NCI-H748 treated with DMSO at 0.1 percent for 48 hours (cell line): ENCODE measurements around the gene TPSG1.
"Not testable (repeated sequence)": the region's sequence is repeated elsewhere in the genome, so short reads cannot be mapped to it uniquely, and the experiment has no call there.

Experiments
- DNase-seq: peaks from one replicate; lab custom pipeline; 2025; lab: John Stamatoyannopoulos, UW

TPSG1 gene

GRCh38 chr16:1215574-1216295, 9.3 kb downstream of the TPSG1 start:
- no peak for DNase-seq

DNA sequence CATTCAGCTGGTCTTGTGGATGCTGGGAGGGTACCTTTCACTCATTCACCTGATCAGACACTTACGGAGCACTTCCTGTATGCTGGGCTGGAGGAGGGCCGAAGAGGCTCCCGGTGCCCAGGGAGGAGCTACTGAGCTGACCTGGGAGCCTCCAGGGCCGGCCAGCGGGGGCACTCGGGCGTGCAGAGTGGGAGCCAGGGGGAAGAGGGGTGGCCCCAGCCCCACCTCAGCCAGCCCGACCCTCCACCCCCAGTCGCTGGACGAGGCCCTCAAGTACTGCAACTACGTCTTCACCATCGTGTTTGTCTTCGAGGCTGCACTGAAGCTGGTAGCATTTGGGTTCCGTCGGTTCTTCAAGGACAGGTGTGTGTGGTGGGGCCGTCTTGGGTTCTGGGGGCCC, 10.3 kb downstream of the TPSG1 start:
- DNase-seq, result no peak

- no peak for DNase-seq
Measured at GRCh38 chr16:1213796-1214372, 11.2 kb downstream of the TPSG1 start.

GRCh38 chr16:1213231-1213630, 11.8 kb downstream of the TPSG1 start:
- DNase-seq, result no peak

- DNase-seq, result no peak
Measured at GRCh38 chr16:1212616-1213194, 12.4 kb downstream of the TPSG1 start.

DNA sequence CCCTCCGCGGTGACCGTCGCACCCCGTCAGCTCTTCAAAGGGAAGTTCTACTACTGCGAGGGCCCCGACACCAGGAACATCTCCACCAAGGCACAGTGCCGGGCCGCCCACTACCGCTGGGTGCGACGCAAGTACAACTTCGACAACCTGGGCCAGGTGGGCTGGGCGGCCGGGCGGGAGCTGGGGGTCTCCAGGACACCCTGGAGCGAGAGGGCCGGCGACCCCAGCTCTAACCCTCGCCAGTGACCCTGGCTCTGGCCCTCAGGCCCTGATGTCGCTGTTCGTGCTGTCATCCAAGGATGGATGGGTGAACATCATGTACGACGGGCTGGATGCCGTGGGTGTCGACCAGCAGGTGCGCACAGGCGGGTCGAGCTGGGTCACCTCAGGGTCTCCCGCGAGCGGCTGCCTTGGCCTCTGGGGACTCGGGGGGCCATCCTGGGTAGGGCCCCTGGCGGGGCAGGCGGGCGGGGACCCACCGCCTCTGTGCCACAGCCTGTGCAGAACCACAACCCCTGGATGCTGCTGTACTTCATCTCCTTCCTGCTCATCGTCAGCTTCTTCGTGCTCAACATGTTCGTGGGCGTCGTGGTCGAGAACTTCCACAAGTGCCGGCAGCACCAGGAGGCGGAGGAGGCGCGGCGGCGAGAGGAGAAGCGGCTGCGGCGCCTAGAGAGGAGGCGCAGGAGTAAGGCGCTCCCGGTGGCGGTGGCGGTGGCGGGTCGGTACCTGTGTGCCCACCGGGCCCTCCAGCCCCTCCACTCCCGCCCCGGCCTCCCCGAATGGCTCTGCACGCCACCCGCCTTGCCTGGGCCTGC, 13.4 kb downstream of the TPSG1 start:
- no peak for DNase-seq

DNA sequence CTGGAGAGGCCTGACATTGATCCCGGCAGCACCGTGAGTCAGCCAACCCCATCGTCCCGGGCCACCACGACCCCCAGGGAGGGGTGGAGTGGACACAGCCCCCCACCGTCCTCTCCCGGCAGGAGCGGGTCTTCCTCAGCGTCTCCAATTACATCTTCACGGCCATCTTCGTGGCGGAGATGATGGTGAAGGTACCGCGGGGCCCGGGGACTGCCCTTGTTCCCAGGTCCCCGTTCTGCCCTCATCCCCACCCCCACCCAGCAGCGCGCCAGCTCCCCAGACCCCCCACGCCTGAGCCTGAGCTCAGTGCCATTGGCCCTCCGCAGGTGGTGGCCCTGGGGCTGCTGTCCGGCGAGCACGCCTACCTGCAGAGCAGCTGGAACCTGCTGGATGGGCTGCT, 14.6 kb downstream of the TPSG1 start:
- no peak for DNase-seq

DNA sequence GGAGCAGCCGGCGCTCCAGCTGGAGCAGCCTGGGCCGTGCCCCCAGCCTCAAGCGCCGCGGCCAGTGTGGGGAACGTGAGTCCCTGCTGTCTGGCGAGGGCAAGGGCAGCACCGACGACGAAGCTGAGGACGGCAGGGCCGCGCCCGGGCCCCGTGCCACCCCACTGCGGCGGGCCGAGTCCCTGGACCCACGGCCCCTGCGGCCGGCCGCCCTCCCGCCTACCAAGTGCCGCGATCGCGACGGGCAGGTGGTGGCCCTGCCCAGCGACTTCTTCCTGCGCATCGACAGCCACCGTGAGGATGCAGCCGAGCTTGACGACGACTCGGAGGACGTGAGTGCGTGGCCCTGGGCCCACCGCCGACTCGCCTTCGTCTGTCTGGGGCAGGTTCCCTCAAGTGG, 16.0 kb downstream of the TPSG1 start:
- no peak for DNase-seq

DNA sequence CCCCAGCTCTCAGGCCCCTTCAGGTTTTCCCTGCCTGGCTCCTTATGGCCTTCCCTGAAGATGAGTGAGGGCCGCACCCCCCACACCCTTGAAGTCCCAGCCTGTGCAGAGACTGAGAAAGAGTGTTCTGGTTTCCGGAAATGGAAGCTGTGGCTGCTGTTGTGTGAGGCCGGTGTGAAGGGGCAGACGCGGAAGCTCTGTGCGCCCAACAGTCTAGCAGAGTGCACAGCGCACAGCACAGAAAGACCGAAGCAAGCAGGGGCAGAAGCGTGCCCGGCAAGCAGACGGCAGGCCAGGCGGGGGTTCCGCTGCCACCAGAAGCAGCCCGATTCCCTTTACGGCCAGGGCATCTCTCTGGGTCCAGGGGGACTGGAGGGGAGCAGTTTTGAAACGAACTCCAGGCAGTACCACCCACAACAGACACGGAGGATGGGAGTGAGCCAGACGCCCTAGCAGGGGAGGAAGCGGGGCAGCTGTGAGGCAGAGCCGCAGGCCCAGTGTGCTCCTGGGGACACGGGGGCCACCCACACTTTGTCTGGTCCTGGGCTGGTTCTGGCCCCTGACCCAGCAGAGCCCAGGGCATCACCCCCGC, 16.7 kb downstream of the TPSG1 start:
- DNase-seq, result no peak

- no peak for DNase-seq
Measured at GRCh38 chr16:1206786-1207185, 18.3 kb downstream of the TPSG1 start.

DNA sequence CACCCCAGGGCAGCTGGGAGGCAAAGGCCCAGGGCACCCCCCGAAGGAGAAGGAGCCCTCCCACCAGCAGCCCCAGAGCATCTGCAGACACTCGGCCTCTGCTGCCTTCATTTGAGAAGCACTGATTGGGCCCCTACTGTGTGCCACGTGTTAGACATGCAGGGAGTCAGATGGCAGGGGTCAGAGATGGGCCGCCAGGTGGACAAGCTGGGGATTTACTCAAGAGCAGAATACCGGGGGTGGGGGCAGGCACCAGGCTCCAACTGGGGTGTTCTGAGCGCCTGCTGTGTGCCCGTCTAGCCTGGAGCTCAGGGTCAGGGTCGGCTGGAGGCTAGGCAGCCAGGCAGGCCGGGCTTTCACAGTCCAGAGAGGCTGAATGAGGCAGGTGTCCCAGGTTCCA, 18.7 kb downstream of the TPSG1 start:
- DNase-seq, result no peak

- DNase-seq, result no peak
Measured at GRCh38 chr16:1204933-1205332, 20.1 kb downstream of the TPSG1 start.

GRCh38 chr16:1202274-1202673, 22.8 kb downstream of the TPSG1 start:
- DNase-seq, result no peak

DNA sequence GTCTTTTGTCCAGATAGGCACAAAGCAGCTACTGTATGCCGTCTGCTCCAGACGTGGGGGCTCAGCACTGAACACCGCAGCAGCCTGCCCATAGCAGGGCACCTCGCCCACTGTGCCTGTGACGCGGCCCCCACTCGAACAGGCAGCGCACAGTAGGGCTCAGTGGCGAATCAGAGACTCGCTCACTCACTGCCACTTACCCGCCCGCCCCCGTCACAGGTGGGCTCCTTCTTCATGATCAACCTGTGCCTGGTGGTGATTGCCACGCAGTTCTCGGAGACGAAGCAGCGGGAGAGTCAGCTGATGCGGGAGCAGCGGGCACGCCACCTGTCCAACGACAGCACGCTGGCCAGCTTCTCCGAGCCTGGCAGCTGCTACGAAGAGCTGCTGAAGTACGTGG, 23.6 kb downstream of the TPSG1 start:
- DNase-seq, result no peak

DNA sequence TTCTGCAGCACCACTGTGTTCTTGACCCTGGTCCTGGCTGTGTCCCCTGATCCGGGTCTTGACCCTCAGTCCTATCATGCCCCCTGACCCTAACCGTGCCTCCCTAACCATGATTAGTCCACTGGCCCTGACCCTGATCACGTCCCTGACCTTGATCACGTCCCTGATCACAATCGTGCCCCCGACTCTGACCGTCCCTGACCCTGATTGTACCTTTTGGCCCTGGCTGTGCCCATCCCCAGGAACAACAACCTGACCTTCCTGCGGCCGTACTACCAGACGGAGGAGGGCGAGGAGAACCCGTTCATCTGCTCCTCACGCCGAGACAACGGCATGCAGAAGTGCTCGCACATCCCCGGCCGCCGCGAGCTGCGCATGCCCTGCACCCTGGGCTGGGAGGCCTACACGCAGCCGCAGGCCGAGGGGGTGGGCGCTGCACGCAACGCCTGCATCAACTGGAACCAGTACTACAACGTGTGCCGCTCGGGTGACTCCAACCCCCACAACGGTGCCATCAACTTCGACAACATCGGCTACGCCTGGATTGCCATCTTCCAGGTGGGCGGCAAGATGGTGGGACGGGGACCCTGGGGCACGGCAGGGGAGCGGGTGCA, 24.9 kb downstream of the TPSG1 start:
- DNase-seq, result no peak

GRCh38 chr16:1199347-1200013, 25.6 kb downstream of the TPSG1 start:
- DNase-seq, result no peak

DNA sequence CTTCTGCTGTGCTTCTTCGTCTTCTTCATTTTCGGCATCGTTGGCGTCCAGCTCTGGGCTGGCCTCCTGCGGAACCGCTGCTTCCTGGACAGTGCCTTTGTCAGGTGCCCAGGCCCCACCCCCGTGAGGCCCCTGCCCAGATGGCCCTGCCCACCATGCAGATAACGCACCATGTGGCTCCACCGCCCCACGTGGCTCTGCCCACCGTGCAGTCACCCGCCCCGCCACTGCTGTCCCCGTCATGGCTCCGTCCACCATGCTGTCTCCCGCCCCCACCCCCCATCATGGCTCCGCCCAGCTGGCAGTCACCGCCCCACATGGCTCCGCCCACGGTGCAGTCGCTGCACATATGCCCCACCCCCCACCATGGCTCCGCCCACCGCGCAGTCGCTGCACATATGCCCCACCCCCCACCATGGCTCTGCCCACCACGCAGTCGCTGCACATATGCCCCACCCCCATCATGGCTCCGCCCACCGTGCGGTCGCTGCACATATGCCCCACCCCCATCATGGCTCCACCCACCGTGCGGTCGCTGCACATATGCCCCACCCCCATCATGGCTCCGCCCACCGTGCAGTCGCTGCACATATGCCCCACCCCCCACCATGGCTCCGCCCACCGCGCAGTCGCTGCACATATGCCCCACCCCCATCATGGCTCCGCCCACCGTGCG, 26.3 kb downstream of the TPSG1 start:
- not testable (repeated sequence) for DNase-seq

- DNase-seq, result no peak
Measured at GRCh38 chr16:1198194-1198593, 26.9 kb downstream of the TPSG1 start.

DNA sequence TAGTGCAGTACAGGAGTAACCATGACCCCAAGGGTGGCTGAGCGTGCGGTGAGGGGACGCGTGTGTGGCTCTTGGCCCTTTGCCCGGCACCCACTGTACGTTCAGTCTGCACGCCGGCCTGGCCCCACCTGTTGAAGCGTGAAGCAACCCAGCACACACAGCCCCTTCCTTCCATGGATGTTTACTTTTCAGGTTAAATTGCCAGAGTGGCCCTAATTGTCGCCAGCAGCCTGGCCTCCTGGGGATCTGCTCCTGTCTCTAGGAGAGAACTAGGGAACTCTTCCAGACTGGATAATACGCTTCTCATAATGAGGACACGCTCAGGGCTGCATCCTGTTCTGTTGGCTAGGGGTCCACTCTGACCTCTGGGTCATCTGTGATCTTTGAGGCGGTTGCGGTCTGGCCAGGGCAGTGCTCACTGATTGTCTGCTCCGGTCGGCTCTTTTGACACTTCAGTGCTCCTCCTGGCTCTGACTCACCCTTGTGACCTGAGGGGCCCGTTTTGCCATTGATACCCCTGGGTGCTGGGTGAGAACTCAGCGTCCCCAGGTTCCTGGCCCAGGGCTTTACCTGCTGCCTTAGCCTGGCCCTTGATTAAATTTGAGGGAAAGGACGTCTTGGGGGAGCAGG, 27.7 kb downstream of the TPSG1 start:
- peak; percentile 61 for DNase-seq

- no peak for DNase-seq
Measured at GRCh38 chr16:1196494-1196893, 28.6 kb downstream of the TPSG1 start.

GRCh38 chr16:1195393-1195666, 29.7 kb downstream of the TPSG1 start:
- DNase-seq, result no peak
